NCI-H526 treated with DMSO at 0.1 percent for 48 hours (cell line): ENCODE data around the gene CLOCK.

Experiments used
- DNase-seq: peaks from one replicate; lab custom pipeline; 2025; lab: John Stamatoyannopoulos, UW

Gene CLOCK

GRCh38 chr4:55543858-55544257 lies 2.9 kb downstream of the CLOCK start:
- DNase-seq: no peak

- DNase-seq: no peak
Observed at GRCh38 chr4:55540271-55540670, 6.4 kb downstream of the CLOCK start.

DNA sequence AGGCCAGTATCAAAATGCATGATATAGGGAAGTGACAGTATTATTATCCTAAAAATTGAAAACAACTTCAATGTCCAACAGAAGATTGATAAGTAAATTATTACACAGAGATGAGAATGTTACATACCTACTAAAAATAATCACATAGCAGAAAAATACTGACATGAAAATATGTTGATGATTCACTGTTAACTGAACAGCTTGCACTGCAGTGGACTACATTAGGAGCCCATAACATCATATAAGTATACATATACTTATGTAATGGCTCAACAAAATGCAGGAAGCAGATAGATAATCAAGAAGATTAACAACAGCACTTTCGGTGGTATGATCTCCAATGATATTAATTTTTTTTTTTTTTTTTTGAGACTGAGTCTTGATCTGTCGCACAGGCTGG lies 7.1 kb downstream of the CLOCK start:
- DNase-seq: no peak

DNA sequence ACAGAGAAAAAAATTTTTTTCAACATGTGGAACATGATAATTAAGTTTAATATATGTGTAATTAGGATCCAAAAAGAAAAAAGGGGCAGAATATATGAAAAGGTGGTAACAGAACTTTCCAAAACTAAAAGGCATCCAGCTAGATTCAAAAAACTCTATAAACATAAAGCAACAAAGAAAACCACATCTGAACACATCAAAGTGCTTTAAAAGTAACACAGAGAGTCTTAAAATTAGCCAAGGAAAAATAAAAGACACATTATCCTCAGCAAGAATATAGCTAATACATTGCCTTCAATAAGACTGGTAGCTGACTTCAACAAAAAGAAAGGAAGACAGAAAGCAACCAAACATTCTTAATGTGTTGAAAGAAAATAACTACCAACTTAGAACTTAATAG lies 8.2 kb downstream of the CLOCK start:
- DNase-seq: no peak

DNA sequence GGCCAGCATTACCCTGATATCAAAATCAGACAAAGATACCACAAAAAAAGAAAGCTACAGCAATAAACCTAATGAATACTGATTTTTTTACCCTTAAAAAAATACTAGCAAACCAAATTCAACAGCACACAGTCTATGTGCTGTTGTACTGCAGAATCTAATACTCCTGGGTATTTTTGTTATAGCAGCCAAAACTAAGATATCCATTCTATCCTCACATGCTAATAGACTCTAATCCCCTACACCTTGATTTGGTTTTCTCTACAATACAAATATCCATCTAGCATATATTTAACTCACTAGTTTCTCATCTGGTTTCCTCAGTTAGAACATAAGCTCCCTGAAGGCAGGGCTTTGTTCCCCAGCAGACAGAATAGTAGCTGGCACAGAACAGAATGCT lies 12.4 kb downstream of the CLOCK start:
- no peak for DNase-seq

DNA sequence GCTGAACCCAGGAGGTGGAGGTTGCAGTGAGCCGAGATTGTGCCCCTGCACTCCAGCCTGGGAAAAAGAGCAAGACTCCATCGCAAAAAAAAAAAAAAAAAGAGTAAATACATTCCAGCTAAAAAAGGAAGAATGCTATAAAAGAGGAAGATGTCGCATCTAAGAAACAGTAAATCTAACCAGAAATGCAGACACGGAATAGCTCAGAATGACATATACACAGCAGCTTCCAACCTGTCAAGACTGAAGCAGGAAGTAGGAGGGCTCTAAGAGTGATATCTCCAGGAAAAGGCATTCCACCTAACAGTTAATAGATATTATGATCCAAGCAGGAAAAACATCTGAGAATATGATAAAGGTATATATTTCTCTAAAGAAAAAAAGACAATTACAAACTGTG lies 16.0 kb downstream of the CLOCK start:
- no peak for DNase-seq

DNA sequence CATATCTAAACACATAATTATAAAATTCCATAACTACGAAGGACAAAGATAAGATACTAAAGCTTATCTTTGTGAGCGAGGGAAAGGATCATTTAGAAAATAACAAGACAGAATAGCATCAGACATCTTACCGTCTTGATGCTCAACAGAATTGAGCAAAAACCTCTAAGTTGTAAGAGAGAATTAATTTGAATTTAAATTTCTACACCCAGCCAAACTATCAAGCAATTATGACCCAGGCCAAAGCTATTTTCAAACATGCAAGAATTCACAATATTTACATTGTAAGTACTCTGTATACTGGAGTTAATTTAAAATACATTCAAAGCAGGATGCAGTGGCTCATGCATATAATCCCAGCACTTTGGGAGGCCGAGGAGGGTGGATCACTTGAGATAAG lies 16.5 kb downstream of the CLOCK start:
- DNase-seq: no peak

DNA sequence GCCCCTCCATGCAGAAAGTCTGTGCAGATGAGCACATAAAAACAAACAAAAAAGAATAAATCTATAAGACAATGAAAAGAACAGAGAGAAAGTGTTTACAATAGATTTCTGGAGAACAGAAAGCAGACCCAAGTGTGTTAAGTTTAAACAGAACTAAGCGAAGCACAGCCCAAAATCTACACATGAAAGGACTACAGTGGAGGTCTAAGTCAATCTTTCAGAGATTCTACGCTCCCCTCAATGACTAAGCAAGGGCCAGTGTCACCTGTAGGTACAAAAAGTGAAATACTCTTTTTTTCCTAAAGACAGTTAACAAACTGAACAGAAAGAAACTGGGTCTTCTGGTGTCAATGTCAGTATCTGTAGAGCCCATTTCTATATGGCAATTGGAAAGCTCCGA lies 18.2 kb downstream of the CLOCK start:
- no peak for DNase-seq

DNA sequence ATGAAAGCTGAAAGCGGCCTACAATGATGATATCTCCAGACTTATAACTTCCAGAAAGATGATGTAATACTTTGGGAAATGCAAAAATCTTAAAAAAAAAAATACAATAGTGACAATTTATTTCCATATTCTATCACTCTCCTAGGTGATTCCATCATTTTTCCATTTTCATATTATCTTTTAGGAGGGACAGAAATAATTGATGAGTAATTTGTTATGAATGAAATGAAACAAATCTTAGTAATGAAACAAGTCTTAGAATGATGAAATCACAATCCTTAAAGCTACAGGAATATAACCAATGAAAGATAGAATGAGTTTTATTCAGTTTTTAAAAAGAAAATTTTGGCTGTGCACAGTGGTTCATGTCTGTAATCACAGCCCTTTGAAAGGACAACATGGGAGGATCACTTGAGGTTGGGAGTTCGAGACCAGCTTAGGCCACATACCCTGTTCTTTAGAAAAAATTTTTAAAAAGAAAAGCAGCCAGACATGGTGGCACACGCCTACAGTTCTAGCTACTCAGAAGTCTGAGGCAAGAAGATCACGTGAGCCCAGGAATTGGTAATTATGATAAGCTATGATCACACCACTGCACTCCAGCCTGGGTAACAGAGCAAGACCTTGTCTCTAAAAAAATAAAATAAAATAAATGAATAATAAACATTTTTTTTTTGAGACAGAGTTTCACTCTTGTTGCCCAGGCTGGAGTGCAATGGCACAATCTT lies 21.7 kb downstream of the CLOCK start:
- DNase-seq: no peak

GRCh38 chr4:55518442-55518841 lies 28.3 kb downstream of the CLOCK start:
- DNase-seq: no peak

GRCh38 chr4:55517526-55518229 lies 29.0 kb downstream of the CLOCK start:
- no peak for DNase-seq

DNA sequence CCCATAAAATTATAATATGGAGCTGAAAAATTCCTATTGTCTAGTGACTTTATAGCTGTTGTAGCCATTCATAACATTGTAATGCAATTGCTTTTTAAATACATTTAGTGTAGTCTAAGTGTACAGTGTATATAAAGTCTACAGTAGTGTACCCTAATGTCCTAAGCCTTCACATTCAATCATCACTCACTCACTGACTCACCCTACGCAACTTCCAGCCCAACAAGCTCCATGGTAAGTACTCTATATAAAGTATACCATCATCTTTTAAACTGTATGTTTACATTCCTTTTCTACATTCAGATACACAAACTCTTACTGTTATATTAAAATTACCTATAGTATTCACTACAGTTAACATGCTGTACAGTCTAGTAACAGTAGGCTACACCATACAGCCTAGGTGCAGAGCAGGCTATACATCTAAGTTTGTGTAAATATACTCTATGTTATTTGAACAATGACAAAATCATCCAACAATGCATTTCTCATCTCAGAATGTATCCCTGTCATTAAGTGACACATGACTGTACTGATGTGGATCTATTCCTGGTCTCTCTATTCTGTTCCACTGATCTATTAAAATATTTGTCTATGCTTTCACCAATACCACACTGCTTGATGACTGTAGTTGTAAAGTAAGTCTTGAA lies 33.7 kb downstream of the CLOCK start:
- no peak for DNase-seq

DNA sequence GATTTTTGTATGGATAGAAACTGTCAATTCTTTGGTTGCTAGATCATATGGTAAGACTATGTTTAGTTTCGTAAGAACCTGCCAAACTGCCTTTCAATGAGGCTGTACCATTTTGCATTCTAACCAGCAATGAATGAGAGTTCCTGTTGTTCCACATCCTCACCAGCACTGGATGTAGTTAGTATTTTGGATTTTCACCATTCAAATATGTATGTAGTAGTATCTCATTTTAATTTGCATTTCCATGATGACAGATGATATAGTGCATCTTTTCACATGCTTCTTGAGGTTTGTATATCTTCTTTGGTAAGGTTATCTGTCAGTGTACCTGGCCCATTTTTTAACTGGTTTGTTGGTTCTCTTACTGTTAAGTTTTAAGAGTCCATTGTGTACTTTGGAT lies 34.6 kb downstream of the CLOCK start:
- DNase-seq: no peak

DNA sequence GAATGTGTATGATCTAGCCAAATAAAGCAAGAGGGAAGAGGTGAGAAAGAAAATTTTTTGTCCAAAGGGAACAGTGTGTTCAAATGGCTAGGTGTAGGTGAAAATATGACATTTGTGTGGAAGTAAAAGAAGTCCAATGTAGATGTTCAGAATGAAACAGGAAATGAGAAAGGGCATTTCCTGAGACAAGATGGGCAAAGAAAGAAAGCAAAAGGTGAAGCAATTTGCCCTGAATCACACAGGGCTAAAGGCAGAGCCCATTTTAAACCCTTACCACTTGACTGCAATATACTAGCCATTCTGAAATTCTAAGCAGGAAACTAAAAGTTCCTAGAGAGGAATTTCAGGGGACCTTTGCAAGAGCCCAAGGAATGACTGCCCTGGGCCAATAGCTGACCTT lies 36.0 kb downstream of the CLOCK start:
- DNase-seq: no peak

GRCh38 chr4:55509266-55509665 lies 37.4 kb downstream of the CLOCK start:
- DNase-seq: no peak

DNA sequence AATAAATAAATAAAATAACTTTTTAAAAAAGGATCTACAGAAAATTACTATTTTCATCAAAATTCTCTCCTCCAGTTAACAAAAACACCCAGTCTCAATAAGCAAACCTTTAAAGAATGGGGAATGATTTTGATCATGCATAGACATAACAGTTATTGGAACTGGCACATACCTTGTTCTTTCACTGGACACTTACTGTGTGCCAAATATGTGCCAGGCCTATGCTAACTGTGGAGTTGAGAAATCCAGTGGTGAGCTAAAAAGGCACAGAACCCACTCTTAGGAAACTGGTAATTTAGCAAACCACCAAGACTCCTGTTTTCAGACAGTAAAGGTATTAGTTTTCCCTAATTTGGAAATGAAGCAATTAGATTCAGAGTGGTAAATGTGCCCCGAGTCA lies 39.1 kb downstream of the CLOCK start:
- DNase-seq: no peak

DNA sequence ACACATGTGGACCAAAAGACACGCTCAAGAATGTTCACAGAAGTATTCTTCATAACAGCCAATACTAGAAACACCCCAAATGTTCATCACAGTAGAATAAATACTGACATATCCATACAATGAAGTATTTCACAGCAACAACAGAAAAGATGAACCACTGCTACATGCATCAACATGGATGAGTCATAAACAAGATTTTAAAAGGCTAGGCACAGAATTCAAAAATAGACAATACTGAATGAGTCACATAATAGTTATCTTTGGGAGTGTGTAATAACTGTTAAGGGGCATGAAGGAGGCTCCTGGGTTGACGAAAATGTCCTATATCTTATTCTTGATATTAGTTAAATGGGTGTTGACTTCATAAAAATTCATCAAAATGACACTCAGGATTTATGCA lies 43.5 kb downstream of the CLOCK start:
- DNase-seq: no peak

GRCh38 chr4:55500072-55500471 lies 46.6 kb downstream of the CLOCK start:
- no peak for DNase-seq

DNA sequence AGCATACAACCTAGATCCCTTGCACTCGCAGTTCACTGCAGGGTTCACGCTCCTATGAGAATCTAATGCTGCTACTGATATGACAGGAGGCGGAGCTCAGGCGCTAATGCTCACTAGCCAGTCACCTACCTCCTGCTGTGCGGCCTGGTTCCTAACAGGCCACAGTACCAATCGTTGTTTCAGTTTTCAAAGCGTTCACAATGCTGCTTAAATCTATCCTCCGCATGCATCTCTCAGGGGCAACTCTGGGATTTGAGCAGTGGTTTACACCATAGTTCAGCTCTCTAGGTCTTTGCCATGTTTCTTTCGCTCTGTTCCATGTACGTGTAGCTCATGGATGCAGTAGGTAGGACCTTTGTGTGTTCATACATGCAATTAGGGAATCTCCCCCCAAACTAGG lies 47.2 kb downstream of the CLOCK start:
- DNase-seq: no peak

DNA sequence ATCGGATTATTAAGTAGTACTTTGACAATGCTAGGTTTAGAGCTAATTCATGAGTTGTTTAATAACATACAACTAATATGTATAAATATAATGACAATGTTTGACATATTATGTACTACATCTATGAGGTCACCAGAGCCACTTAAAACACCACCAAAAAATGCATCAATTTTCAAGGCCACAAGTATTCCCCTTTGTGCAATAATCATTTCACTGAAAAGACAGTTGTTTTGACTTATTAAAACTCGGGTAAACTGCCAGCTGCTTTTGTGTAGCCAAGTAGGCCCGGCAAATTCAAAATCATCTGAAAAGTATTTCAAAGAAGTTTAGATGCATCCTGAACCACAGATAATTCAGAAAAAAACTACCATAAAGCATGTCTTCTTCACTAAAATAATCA lies 48.7 kb downstream of the CLOCK start:
- DNase-seq: no peak

DNA sequence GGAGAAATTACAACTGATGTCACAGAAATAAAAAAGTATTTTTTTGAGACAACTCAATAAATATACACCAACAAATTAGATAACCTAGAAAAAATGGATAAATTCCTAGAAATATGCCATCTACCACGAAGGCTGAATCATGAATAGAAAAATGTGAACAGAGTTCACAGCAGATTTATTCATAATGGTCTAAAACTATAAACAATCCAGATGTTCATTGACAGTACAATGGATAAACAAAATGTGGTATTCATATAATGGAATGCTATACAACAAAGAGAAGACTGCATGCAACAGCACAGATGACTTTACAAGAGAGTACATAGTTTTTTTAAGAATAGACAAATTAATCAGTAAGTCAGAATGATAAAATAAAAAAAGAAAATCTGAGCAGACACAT lies 55.2 kb downstream of the CLOCK start:
- DNase-seq: no peak

DNA sequence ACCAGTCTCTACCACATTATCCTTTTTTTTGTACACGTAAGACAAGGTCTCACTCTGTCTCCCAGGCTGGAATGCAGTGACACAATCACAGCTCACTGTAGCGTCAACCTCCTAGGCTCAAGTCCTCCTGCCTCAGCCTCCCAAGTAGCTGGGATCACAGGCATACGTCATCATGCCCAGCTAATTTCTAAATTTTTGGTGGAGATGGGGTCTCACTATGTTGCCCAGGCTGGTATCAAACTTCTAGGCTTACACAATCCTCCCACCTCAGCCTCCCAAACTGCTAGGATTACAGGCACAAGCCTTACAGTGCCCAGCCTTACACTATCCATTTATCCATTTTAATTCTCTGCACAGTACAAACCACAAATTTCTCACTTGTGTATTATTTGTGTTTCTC lies 58.0 kb downstream of the CLOCK start:
- no peak for DNase-seq

- DNase-seq: no peak
Observed at GRCh38 chr4:55485821-55486220, 60.9 kb downstream of the CLOCK start.
